ENCODE measurements around the gene MYL5.
"Not testable (repeated sequence)": the region's sequence is repeated elsewhere in the genome, so short reads cannot be mapped to it uniquely, and the experiment has no call there.

The MYL5 gene, protein sequence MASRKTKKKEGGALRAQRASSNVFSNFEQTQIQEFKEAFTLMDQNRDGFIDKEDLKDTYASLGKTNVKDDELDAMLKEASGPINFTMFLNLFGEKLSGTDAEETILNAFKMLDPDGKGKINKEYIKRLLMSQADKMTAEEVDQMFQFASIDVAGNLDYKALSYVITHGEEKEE

DNA sequence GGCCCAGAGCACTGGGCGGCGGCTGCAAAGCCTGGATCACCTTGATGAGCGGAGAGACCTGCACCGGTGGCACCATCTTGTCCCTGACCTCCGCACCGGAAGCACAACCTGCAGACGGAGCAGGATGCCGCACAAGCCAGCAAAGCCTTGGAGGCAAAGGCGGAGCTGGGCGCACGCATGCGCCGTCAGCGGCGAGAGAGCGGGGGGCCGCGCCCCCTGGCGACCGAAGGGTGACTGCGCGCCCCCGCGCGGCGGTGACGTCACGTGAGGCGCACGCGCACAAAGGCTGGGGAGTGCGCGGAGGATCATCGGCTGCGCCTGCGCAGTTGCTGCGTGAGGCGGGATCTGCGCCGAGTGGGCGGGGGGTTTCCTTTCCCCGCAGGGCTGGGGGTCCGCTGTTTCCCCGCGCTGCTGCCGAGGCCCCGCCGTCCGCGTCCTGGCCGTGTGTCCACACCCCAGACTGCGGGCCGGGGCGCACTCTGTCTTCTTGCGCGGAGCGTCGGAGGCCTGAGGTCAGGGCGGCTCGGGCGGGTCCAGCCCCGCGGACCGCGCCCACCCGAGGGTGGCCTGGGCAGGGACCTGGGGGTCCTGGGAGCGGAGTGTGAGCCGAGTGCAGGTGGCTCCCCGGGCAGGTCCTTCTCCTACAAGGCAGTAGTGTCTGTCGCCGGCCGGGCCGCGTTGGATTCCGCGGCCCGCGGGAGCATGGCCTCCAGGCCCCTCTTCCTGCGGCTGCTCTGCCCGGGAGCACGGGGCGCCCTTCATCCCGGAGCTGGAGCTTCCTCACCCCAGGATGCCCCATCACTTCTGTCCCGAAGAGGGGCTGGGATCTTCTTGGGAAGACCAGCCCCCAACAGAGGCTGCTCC is at the start of gene MYL5, which contains the start of gene ATP5ME:
TSS of gene MYL5 (plus strand) at position 371 of the 864 bp plus-strand sequence. CDS start 3,485 bp downstream, outside the sequence.
TSS of gene ATP5ME (minus strand) at position 105 of the 864 bp plus-strand sequence. CDS start at position 76, 29 bp downstream.
- peak; percentile 100 for DNase-seq

DNA sequence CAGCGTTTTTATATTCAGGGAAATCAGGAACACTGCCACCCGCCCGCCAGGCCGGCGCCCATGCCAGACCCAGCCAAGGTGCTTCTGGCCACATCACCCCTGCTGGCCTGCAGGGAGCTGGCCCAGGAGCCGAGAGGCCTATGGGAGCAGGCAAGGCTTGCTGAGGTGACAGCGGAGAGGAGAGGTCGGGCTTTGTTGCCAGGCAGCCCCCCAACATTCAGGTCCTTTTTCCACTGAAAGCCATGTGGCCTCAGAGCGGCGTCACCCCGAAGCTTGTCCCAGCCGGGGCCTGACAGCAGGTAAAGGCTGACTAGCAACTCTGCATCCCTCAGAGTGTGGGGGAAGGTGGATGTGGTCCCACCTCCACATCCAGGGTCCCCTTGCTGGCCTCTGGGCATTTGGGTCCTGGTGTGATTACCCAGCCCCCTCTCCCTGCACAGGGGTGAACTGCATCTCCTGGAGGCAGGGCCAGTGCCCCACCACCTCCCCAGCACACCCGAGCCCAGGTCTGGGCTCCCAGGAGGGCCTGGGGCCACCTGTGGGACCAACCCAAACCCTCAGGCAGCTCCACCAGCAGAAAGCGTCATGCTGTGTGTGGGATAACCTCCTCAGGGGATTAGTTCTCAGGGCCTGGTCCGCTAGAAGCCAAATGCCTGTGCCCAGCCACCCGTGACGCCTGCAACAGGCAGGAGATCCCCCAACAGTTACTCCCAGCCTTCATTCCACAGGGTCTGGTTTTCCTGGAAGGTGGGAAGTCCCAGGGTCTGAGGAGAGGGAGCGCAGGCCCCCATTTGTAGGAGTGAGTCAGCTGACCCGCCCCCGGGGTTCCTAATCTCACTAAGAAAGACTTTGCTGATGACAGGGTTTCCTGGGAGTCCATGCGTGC is 49.4 kb upstream of the MYL5 start, which contains the start of gene PDE6B:
TSS of gene PDE6B (plus strand) at position 869 of the 886 bp plus-strand sequence. CDS start 54 bp downstream, outside the sequence.
- DNase-seq = no peak

DNA sequence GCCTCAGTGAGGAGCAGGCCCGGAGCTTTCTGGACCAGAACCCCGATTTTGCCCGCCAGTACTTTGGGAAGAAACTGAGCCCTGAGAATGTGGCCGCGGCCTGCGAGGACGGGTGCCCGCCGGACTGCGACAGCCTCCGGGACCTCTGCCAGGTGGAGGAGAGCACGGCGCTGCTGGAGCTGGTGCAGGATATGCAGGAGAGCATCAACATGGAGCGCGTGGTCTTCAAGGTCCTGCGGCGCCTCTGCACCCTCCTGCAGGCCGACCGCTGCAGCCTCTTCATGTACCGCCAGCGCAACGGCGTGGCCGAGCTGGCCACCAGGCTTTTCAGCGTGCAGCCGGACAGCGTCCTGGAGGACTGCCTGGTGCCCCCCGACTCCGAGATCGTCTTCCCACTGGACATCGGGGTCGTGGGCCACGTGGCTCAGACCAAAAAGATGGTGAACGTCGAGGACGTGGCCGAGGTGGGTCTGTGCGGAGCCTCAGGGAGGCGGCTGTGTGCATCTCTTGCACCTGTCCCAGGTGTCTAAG is 48.6 kb upstream of the MYL5 start:
- no peak for DNase-seq

DNA sequence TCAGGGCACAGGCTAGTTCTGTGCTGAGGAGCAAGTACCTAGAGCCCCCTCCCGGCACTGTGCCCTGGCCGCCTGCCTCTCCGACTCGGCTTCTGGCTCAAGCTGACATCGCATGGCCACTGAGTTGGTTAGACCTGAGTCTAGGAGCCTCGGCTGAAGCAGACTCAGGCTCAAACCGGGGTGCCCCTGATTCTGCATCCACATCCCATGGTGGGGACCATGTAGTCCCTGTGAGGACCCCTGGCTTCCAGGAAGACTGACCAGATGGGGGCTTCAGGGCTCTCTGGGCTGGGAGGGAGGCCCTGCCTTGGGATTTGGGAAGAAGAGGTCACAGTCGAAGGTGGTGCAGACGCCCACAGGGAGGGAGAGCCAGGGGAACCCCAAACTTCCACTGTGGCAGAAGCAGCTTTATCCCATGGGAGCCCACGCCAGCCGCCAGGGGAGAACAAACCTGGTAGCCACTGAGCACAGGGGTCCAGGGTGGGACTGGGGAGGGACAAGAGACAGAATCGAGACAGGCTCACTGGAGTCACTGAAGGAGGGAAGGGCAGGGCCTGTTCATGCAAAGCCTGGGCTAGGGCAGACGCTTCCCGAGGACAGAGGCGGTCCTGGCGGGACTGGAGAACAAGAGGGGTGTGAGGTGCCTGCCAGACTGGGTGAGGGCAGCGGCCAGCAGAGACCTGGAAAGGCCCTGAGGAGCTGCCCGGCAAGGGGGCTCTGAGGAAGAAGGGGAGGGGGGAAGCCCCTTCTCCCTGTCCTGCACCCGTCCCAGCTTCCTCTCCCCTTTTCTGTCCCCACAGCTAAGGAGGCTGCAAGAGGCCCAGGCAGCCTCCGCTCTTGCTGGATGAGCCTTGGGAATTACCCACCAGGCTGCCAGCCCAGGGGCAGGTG is 47.9 kb upstream of the MYL5 start:
- no peak for DNase-seq

DNA sequence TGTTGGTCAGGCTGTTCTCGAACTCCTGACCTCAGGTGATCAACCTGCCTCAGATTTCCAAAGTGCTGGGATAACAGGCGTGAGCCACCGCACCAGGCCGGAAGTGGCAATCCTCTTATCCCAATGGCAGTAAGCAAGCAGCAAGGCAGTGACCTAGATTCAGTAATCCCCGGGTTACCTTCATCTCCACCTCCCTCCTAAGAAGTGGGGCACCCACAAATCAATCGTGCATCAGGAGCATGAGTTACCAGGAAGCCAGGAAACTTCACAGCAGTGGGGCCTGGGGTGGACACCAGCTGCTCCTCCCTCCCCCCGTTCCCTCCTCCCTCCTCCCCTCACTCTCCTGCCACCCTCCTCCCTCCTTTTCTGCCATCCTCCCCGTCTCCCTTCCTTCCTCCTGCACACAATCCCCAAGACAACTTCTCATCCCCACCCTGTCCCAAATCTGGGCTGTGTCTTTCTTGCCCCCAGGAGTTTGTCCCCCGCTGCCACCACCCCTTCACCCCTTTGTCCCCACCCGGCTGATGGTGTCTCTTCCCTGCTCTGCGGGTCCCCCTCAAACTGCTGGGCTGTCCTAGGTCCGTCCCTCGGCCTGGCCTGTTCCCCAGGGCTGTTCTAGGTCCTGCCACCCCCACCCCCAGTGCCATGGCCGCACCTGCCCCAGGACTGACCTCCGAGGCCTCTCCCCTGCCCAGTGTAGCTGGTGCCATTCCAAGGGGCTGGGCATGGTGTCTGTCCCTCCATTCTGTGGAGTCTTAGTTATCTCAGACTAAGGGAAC is 46.8 kb upstream of the MYL5 start:
- DNase-seq = no peak

DNA sequence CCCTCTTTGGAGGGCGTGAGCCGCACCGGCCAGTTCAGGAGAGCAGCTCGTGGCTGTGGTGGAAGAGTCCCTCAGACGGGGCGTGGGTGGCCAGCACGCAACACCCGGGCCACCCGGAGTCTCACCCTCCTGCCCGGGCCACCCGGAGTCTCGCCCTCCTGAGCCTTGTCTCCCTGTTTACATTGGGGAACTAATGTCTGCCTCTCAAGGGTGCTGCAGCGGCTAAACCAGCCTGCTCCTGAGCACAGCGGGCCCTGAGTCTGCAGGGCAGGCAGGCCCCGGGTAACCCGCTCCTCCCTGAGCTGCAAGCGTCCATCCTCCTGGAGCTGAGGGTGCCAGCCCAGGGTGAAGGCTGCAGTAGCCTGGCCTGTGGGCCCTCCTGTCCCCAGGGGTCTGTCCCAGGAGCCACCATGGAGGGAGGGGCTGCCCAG is 46.0 kb upstream of the MYL5 start:
- DNase-seq = no peak

DNA sequence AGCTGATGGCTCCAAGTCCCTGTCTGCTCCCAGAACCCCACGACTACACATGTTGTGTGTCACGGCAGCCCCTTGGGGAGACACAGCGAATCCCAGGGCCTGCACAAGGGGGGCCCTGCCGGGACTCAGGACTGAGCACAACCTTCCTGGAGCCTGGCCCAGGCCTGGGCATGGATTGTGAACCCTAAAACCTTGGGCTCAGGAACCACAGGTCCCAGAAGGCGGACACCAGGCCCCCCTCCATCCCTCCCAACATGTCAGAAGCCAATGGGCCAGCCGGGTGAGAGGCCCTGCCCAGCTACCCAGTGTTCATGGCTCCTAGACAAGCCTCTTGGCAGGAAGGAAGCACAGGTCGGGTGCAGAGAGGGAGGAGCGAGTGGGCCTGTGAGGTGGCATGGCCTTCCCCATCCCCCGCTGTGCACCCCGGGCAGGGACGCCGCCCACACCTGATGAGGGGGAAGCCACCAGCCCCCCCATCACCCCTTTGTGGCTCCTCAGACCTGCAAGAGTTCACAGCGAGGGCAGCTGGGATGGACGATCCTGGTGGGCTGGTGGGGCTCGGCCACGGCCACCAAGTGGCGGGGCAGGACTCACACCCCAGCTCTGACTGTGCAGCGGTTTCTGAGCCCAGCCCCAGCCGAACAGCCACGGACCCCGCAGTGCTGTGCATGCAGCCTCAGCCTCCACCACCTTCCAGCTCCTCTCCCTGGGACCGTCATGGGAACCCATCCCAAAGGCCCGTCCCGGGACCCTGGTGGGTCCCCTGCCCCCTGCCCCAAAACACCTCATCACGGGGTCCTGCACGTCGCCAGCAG is 45.3 kb upstream of the MYL5 start:
- no peak for DNase-seq

DNA sequence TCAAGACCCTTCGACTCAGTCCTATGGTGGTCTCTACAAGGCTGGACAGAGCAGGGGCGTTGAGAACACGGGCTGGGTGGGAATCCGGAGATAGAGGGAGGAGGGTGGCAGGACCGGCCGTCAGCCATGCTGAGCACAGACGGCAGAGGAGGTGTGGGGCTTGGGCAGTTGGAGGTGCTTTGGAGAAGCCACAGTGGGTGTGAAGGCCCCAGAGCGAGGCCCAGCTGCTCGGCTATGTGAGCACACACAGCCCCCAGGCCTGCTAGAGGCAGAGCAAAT is 44.8 kb upstream of the MYL5 start:
- DNase-seq = no peak

DNA sequence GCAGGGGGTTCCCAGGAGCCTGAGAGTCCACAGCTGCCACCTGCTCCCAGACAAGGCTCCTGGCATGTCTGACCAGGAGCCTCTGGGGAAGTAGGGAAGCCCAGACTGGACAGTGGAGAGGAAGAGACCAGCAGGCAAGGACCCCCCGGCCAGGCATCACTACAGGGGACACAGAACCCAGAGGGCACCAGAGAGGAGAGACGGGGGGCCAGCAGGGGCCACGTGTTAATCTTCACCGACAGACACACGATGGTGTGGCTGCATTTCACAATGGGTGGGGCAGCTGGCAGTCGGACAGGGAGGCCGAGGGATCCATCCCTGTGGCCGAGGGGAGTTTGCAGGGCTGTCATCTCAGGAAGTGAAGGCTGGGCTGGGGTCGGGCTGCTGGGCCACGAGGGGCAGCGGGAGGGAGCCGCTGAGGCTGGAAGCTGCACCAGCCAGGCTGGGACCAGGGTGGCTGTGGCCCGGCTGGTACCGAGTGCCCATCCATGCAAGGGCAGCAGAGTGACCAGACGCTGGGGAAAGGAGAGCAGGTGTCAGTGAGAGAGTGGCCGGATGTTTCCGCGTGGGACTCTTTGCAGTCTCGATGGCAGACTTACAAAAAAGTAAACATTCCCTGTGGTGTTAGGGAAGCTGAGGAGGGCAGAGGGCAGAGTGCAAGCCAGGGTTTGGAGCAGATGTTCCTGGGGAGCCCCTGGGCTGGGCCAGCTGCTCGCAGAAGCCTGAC is 44.3 kb upstream of the MYL5 start:
- no peak for DNase-seq

DNA sequence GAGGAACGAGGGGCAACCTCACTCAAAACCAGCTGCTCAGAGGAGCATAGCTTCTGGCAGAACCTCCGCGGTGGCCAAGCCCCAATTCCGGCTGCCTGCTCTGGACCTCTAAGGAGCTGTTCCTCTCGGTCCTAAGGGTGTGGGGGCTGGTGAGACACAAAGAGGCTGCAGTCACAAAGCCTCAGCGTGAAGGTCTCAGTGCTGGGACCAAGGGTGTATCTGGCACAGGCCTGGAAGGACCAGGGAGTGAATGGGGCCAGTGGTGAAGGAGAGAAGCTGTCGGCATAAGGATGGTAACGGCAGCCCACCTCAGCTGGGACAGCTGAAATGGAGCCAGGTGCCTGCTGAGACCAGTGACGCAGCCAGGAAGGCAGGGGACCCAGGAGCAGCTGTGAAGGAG is 43.7 kb upstream of the MYL5 start:
- no peak for DNase-seq

DNA sequence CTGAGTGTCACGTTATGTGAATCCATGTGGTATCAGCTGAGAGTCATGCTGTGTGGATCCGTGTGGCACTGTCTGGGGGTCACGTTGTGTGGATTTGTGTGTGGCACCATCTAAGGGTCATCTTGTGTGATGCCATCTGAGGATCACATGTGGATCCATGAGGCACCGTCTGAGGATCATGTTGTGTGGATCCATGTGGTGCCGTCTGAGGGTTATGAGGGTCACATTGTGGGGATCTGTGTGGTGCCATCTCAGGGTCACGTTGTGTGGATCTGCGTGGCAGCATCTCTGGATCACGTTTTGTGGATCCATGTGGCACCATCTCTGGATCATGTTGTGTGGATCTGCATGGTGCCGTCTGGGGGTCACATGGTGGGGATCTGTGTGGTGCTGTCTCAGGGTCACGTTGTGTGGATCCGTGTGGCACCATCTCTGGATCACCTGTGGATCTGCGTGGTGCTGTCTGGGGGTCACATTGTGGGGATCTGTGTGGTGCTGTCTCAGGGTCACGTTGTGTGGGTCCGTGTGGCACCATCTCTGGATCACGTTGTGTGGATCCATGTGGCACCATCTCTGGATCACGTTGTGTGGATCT is 42.0 kb upstream of the MYL5 start:
- no peak for DNase-seq

DNA sequence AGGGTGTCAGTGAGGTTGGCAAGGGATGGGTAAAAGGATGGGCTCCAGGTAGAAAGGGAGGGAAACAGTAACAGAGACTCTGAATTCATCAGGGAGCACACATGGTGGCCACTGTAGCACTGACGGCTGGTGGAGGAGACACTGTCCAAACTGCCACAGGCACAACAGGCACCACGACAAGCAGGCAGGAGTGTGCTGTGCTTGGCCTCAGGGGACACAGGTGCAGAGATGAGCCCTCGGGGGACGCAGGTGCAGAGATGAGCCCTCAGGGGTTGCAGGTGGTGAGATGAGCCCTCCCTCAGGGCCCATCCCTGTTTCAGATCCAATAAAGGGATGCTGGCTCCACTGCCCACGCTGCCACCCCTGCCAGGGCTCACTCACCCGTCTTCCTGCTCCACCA is 41.4 kb upstream of the MYL5 start:
- DNase-seq = no peak

DNA sequence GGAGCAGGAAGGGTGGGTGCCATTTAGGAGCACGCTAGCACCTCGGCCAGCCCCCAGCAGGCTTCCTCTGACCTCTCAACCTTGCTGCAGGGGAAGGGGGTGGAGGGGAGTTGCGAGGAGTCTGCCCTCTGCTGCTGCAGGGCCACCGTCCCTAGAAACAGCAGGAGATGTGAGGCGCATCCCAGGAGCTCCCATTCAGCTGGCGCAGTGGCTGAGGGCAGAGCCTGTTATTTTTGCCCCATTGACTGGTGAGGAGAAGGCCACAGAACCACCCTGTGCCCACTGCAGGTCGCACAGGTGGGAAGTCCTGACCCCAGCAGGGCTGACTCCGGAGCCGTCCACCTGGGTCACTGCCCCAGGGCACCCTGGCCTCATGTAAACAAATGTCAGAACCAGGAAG is 40.9 kb upstream of the MYL5 start:
- no peak for DNase-seq

DNA sequence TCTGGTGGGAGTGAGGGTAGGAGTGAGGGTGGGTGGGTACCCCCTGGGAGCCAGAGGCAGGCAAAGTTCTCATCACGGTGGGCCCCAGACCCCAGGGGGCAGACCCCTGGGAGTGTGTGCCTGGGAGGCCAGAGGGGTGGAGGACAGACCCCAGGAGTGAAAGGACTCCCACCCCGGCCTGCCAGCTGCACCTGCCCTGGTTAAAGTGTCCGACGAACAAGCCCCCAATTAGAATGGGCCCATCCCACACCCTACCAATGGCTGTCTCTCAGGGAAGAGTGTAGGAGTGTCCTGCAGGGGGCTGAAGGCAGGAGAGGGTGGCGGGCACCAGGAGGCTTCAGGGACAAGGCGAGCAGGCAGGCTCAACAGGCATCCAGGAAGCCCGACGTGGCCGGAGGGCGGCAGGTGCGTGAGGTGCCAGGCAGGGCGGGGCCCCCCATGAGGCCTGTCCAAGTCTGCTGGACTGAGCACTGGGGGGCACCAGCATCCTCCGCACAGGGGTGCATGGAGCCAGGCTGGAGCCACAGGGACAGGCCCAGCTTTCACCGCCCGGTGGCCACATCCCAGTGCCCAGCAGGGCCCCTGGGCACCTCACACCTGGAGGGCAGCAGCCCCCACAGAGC is 40.3 kb upstream of the MYL5 start:
- DNase-seq = no peak

DNA sequence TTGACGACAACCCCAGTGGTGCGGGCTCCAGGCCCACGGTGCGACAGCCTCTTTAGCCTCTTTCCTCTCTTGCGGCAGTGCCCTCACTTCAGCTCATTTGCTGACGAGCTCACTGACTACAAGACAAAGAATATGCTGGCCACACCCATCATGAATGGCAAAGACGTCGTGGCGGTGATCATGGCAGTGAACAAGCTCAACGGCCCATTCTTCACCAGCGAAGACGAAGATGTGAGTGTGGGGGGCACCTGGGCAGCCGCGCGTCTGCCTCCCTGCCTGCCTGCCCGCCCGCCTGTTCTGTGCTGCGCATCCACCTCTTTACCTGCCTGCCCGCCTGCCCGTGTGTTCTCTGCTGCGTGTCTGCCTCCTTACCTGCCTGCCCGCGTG is 39.8 kb upstream of the MYL5 start:
- DNase-seq = no peak

DNA sequence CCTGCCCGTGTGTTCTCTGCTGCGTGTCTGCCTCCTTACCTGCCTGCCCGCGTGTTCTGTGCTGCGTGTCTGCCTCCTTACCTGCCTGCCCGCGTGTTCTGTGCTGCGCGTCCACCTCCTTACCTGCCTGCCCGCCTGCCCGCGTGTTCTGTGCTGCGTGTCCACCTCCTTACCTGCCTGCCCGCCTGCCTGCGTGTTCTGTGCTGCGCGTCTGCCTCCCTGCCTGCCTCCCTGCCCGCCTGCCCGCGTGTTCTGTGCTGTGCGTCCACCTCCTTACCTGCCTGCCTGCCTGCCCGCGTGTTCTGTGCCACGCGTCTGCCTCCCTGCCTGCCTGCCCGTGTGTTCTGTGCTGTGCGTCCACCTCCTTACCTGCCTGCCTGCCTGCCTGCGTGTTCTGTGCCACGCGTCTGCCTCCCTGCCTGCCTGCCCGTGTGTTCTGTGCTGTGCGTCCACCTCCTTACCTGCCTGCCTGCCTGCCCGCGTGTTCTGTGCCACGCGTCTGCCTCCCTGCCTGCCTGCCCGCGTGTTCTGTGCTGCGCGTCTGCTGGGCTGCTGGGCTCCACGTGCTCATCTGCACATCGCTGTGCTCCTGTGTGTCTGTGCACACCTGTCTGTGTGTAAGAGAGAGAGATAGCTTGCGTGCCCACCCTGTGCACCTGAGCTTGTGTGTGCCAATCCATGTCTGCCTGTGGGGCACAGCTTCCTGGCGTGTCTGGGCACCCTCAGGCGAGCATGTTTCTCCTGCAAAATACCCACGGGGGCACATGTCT is 39.1 kb upstream of the MYL5 start:
- DNase-seq = not testable (repeated sequence)

DNA sequence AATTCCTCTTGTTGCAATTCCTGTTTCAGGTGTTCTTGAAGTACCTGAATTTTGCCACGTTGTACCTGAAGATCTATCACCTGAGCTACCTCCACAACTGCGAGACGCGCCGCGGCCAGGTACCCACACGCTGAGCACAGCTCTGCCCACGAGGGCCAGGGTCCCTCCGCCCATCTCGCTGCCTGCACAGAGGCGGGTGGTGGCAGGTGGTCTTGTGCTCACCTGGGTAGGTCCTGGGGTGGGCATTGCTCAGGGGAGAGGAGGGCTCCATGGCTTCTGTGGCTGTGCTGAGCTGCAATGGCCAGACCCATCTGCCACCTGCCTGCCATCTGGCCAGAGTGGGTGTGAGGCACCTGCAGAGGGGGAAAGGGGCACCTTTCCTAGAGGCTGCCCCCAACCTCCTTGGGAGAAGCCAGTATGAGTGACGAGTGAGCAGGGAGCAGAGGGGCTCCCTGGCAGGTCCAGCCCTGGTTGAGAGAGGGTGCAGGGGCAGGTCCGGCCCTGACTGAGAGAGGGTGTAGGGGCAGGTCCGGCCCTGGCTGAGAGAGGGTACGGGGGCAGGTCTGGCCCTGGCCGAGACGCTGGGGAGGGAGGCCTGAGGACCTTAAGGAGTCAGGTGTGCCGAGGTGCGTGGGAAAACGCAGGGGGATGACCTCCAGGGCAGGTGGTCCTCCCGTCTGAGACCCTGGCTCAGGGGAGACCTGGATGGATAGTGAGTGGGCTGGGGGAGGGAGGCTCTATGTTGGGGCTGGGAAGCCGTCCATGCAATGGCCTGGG is 38.3 kb upstream of the MYL5 start:
- DNase-seq = no peak

Measured in activated T-cell treated with anti-CD3 and anti-CD28 coated beads, Interleukin-2, amount 50 U/mL, for 1 hour (primary cell).